NCI-H2196 (cell line): Measurements from ENCODE around the gene GJB2.
"Not testable (repeated sequence)": the region's sequence is repeated elsewhere in the genome, so short reads cannot be mapped to it uniquely, and the experiment has no call there.

Experiments used
- DNase-seq: peaks from one replicate; lab custom pipeline; 2025; ENCODE audit not compliant: unreplicated experiment; lab: John Stamatoyannopoulos, UW

Gene GJB2

DNA sequence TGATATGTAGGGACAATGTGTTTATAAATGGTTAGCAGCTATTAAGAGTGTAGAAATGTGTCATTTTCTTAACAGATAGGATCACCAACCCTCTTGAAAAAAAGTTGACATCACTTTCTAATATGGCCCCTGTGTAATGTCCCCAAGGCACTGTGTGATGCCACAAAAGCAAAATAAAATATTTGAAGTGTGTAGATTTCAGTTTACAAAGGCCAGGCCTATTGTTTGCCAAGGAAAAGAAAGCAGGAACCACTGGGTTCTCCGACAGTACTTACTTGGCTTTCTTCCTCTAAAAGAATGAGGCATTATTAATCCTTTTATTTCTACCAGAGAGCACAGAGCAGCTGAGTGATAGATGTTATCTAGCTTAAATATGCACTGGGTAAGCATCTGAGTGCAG, 21.4 kb downstream of the GJB2 start:
- DNase-seq = no peak

DNA sequence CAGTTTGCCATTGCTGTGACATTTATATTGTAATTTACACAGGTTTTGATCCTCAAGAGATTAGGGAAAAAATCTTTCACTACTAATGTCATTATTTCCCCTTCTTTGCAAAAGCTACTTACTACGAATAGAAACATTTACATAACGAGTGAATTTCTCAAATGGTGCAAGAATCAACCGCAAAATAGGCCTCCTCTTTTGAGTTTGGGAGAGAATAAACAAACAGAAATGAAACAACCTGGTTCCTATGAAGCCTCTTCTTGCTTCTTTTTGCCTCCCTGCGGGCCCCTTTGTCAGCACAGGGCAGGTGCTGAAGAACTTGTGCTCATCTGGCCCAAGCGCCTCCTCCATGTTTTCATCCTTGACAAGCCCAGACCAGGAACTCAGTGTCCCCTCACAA, 21.8 kb downstream of the GJB2 start:
- no peak for DNase-seq

DNA sequence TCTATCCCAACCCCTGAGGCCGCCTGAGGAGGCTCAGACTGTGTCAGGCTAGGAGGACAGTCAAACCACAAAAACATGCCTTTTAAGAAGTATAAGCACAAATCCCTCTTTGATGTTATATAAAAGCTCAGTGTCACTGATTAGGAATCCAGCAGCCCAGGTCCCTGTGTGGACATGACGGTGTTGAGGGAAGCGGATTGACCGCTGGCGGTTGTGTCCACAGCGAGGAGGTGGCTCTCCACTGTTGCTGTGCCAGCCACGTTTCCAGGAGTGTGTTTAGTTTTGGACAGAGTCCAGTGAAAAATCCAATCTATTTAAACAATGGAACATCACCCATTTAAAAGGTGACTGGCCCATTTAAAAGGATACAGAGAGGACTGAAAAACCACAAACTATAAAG, 24.3 kb downstream of the GJB2 start:
- DNase-seq = no peak

DNA sequence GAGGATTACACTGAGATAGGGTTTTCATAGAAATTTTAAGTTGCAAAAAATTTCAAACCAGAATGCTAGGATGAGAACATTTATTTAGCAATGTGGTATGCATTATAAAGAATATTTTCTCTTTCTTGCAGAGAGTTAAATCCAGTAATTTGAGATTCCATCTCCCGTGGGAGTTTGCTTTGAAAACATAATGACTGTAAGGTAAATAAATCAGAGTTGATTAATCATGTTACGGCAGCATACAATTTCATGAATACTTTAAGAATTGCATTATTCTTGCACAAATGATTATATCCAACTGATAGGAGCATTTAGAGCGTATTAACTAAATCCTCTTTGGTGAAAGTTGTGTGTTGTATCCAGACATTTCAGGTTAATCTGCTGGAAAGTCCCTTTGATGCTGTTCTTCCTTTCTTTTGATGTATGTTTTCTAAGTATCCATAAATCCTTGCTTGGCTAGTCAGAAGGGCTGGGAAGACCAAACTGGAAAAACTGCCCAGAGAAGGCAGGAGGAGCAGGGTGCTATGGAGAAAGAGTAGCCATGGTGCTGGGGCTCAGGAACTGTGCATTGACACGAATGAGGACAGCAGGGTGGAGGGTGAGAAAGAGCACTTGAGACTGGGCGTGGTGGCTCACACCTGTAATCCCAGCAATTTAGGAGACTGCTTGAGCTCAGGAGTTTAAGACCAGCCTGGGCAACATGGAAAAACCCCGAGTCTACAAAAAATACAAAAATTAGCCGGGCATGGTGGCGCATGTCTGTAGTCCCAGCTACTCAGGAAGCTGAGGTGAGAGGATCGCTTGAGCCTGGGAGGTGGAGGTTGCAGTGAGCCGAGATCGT, 27.1 kb downstream of the GJB2 start:
- no peak for DNase-seq

DNA sequence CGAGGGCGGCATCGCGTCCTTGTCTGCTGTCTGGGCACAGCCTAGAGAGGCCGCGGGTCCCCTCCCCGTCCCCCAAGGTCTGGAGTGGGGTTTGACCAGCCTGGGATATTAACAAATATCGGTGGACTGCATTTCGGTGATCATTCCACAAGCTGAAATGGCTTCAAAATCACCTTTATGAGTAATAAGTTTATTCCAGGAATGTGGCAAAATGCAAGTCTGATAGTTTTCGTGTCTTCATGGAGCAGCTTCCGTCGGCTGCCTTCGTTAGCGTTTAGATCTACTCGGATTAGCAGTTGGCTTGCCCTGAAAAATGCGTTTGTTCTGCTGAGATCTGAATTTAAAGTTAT, 30.8 kb downstream of the GJB2 start:
- no peak for DNase-seq

DNA sequence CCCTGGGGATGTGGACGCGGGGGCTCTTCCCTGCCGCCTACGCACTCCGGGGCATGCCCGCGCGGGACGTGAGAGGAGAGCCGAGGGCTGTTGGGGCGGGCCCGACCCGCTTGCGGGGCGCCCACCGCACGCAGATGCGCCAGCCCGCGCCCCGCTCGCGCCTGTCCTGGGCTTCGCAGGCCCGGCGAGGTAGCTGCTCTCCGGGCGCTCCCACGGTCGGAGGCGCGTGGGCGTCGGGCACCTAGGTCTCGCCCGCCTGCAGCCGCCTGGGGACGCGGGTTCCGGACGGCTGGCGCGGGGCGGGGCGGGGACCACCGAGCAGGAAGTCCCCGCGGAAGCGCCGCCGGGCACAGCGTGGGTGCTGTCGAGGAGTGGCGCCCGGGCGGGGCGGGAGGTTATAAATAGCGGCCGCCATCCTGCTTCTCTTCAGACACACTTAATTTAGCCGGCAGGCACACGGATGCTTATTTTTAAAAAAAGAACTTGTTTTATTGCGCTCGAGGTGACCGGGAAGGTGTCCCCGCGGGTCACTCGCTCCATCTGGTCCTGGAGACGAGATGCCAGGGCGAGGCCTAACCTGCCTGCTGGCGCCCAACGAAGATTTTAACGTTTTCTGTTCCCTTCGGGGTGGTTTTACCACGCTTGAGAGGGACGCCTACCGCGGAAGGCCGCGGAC, 31.3 kb downstream of the GJB2 start:
- no peak for DNase-seq

DNA sequence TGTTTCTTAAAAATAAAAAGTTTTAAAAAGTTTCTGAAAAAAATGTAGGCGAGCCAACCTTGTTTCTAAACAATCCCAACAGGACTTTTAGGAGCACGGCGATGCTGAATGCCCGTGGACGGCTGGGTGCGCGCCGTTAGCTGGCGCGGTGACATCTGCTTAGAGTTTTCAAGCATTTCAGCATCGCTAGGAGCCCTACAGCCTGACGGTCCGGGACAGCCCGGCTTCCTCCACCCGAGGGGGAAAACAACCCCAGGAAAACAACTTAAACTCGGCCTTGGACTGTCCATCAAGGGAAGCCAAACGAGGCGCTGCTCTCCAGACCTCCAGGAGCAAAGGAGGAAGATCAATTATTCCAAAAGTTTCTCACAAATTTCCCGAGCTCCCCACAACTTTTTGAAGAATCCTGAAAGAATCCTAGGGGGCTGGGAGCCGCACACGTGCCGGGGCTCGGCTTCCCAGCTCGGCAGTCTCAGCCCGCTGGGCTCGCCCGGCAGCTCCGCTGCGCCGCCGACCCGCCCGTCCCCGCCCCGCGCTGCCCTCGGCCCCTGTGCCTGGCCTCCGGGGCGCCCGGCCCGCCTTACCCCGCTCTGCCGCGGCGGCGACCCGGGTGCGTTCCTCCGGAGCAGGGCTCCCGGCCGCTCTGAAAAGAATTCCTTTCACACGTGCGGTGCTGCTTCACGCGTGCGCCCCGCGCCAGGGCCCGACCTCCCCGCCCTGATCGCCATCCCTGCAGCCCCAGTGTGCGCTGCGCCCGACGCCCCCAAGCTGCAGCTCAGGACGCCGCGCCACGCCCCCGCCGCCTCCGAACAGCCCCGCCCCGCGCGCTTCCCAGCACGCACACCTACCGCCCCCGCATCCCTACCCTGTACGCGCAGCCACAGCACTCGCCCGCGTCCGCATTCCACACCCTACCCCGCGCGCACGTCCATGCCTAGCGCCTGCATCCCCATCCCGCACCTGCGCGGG, 32.1 kb downstream of the GJB2 start, which contains the start of gene GJA3:
GJA3 (minus strand) TSS at position 747 of the 969 bp plus-strand sequence. CDS start 17,764 bp downstream, outside the sequence.
- no peak for DNase-seq

DNA sequence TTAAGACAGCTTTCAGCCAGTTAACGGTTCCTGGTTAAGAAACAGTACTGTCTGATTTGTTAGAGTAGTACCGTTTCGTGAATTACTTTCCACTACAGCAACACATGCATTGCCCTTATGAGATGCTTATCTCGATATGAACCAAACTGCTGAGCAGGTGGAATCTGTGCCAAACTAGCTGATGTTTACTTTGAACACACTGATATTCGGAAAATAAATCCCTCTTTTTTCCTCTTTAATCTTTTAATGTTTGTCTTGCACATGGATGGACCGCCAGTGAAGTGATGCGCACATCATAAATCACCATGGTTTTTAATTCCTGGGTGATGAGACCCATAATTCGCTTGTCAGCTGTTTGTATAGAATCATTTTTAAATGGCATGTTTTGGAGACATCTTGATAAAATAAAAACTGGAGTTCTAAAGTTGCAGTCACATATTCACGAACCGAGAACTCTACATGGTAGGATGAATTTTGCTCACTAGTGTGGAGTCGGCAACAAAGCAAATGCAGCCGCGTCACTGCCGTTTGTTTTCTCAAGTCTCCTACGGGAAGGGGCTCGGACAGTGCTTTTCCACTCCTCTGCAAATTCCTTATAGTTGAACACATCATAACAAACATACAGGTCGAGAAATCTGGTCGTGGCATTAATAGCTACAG, 33.0 kb downstream of the GJB2 start:
- DNase-seq = no peak

DNA sequence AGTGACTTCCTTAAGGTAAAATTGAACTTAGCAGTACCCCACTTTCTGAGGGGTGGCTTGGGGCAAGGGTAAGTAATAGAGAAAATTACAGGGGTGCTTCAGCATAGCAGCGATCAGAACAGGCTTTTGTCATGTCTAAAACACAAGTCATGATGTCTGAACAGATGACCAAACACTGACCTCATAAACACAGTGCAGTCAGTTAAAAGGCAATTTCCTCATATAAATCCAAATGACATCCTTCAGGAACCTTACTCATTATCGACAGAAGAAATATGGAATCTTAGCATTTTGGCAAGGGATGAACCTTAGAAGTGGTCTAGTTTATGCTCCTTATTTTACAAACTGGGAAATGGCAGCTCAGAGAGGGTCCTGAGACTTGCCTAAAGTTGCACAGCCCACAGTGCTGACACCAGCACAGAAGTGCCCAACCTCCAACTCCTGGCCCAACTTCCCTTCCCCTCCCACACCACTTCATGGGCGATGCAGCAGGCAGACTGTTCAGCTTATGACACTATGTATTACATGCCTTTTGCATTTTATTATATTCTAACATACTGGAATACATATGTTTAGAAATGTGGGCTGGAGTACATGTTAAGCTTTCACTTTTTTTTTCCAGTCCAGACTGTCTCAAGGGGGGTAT, 35.5 kb downstream of the GJB2 start:
- DNase-seq = no peak

DNA sequence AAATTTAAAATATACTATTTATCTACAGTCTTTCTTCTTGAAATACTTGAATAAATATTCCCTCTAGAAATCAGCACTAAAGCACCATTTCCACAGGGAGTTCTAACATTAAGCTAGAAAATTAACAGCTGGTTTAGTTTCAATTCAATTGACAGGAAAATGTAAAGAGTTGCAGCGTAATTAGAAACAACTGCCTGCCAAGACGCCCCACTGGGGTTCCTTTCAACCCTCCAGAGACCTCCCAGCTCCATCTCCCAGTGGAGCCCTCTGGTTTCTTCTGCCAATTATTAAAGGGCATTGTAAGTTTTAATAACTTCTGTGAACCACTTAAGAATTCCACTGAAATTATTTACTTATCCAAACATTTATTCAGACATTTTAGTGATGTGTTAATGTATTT, 36.0 kb downstream of the GJB2 start:
- DNase-seq = no peak

DNA sequence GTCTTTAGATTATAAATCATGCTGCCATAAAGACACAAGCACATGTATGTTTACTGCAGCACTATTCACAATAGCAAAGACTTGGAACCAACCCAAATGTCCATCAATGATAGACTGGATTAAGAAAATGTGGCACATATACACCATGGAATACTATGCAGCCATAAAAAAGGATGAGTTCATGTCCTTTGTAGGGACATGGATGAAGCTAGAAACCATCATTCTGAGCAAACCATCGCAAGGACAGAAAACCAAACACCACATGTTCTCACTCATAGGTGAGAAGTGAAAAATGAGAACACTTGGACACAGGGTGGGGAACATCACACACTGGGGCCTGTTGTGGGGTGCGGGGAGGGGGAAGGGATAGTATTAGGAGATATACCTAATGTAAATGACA, 39.4 kb downstream of the GJB2 start:
- DNase-seq = not testable (repeated sequence)

DNA sequence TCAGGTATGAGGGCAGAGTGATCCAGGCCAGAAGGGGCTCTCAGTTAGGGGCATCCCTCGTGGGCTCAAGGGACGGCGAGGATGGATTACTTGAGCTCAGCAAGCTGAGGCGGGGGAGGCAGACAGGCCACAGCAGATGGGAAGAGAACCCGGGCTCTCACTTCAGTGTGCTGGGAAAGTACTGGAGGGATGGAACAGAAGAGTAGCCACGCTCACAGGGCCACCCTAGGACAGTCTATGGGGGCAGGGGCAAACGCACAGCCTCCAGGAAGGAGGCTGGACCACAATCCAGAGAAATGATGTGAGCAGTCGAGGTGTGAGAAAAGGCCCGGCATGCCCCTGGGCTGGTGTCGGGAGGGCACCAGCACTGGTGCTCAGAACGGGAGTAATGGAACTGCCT, 41.1 kb downstream of the GJB2 start:
- no peak for DNase-seq

DNA sequence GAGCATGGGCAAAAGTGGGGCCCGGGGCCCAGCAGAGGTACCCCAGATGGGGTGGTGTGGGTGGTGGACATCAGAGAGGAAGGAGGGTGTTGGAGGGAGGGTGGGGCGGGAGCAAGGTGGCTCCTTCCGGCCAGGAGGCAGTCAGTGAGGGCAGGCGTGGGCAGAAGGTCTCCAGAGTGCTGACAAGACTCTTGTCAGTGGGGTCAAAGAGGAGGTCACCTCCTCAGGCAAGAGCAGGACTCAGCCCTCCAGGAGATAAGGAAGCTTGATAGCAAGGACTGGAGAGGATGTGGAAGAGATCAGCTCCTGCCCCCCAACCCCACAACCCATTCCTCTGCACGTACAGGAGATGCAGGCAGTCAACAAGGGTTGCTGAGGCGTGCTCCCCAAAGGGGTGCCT, 41.7 kb downstream of the GJB2 start:
- DNase-seq = no peak

DNA sequence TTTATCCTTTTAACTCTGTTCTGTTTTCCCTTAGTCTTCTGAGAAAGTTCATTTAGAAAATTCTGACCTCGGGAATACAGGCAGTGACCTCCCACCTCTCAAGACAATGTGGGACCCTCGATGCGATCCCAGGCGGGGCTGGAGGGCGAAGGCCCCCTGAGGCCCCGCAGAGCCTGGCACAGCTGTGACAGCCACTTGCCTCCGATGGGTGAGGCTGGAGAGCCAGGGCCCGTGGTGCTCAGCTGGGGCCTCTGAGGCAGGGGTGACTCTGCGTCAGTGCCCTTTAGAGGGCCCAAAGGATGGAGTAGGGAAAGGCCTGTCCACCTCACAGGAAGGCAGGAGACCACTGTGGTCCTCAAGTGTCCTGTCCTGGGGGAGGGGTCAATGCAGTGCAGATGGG, 42.2 kb downstream of the GJB2 start:
- DNase-seq = no peak

DNA sequence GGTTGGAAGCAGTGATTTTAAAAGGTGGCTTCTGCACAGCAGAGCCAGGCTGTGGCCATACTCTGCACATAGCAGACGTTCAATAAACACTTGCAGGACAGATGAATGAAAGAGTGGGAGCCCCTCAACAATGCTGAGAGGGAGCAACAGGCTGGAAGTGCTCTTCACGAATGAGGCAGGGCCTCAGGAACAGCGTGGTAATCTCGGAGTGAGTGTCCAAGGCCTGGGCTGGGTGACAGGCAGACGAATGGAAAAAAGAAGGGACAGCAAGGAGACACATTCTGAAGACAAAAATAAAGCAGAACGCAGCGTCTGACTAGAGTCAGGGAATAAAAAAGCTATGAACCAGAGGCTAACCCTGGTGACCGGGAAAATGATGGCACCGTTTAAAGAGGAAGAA, 43.0 kb downstream of the GJB2 start:
- DNase-seq = no peak

DNA sequence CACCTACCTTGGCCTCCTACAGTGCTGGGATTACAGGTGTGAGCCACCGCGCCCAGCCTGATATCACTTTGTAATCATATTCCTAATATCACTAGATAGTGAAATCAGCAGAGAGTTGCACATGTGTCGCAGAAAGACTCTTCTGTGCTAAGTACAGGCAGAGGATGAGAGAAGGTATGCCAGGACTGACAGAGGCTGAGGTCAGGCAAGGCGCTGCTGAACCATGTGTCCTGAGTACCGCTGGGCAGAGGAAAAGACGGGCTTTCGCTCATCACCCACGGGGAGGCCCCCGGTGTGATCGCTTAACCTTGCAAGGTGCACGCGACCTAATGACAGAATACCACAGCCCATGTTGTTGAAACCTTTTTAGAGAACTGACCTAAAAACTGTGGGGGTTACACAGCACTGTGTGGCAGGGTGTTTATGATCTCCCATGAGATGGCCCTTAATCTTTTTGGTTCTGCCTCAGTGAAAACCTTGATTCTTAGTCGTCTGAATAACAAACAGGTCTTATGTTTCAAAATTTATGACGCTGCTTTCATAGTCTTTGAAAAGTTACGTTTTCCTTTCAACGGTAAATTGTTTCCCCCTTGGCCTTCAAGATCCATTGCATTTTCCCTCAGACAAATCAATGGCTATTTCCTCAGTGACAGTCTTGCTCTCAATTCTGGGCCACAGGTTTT, 44.1 kb downstream of the GJB2 start:
- DNase-seq = no peak

DNA sequence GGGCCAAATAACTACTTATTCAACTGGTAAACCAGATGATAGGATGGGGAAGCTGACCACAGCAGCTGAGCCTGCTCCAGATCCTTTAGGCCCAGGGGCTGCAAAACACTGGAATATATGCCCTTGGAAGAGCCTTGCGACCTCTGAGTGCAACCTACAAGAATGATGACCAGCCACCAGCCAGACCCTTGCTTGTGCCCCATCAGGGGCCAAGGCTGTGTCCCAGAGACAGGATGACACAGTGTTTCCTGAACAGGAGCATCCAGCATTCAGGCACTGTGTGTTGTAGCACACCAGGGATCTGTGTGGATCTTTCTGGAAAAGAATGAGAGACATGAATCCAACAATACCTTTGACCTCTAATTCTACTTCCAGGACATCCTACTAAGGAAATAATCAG, 46.4 kb downstream of the GJB2 start:
- DNase-seq = no peak

DNA sequence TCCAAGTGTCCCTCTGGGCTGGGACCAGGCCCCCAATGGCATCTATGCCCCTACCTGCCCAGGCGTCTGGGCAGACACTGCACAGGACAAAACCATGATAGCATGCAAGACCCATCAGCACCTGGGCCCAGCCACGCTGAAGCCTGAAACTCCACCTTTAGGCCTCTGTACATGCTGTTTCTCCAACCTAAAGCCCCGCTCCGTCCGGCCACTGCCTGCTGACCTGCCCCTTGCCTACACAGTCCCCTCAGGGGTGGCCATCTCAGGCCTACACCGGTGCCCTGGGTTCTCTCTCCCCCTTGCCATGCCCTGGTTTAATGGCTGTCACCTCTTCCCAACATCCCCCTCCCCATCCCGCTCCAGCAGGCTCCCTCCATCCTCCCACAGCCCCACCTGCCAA, 47.2 kb downstream of the GJB2 start:
- no peak for DNase-seq

DNA sequence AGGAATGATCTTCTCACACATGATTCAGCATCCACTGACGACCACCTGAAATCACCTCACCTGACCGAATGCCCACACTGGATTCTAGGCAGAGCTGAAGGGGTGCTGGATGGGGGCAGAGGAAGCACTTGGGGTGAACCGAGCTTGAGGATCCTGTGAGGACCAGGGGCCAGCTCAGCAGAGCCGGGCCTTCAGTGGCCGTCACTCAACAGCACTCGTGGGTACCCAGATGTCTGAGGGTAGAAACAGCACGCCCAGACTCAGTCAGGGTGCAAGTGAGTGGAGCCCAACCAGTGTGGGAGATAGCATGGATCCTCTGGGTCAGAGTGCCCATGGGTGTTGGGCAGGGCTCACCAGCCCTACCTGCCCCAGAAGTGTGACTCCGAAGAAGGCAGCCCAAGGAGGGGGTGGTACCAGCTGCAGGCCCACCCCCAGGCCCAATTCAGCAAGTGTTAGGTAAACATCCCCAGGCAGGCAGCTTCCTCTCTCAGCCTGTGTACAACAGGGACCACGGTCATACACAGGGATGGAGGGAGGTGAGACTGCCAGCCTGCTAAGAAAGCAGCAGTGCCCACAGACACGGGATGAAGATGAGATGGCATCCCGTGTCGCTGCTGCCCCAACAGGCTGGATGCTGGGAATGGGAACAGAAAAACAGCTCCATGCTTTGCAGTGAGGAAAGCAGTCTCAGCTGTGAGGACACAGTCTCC, 48.4 kb downstream of the GJB2 start:
- no peak for DNase-seq
